GM23248 (cell line): ENCODE data around the gene UNC93B1.

Experiments used
- EZH2 ChIP-seq: fragments of 200-600 bp; sonication (generic); IDR thresholded peaks from 2 replicates; pipeline ENCODE4 v1.6.1; 2018; ENCODE audit warnings: antibody characterized with exemption, mild to moderate bottlenecking; ENCODE audit not compliant: insufficient read depth, poor library complexity, severe bottlenecking
- EZH2phosphoT487 ChIP-seq: fragments of 200-600 bp; sonication (generic); IDR thresholded peaks from 2 replicates; pipeline ENCODE4 v1.6.1; 2018; ENCODE audit warnings: antibody characterized with exemption, moderate library complexity, mild to moderate bottlenecking, low read depth; ENCODE audit not compliant: insufficient read depth

DNA sequence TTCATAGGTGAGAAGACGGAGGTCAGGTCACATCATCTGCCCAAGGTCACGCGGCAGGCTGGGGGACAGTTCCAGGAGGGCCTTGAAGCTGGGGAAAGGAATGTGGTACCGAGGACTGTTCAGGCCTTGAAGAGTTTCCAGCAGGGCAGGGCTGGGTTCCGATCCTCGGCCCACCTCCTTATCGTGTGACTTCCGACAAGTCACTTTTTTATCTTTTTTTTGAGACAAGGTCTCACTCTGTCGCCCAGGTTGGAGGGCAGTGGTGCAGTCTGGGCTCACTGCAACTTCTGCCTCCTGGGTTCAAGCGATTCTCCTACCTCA is 27.2 kb upstream of the UNC93B1 start:
- TF ChIP-seq EZH2phosphoT487: no peak
- TF ChIP-seq EZH2: no peak
